ENCODE results near the gene NTNG1. TPM values are rescaled to one million over a fixed set of nuclear protein-coding genes. Genes with fewer than 3 reads are reported as not detected.

Gene NTNG1
- total and polyA plus RNA-seq, 2 of the 8 experiments (the other 6 are each of a cell fraction or from before 2014, with no cell fraction given) = 1.2 to 4.1 TPM

DNA sequence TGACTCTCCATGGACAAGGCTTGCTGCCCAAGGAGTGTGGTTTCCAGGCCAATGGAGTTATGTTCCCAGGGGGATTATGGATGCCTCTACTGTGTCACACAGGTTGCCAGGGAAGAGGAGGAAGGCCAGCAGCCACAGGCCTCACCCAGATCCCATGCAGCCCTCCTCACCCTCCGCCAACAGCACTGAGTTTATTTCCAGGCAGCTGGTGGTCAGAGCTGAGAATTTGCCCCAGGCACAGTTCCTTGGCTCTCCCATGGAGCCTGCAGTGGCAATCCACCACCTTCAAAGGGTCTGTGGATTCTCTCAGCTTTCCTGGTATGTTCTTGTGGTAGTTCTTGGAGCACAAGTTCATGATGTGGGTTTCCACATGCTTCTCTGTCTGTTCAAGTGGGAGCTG is 79.2 kb downstream of the NTNG1 start:
- no peak overlapping the region for H2AK5ac ChIP-seq (ENCODE audit: low read depth, low read length)
- CTCF ChIA-PET (ENCODE audit: partially characterized antibody) = interaction anchor here (0.7 to 1.2 kb wide), 2 partner anchors 28 to 57 kb away, joined by 3 read pairs; no protein-coding TSS in a partner anchor
- H3K27me3 ChIP-seq (replicated peaks in 1 of 4; ENCODE audit: control insufficient read depth in 3 of 4, extremely low read depth in 1 of 4, insufficient read depth in 3 of 4, low read length in 3 of 4) = no peaks in the 10 kb centered on the region
- H3K79me2 ChIP-seq (ENCODE audit: control insufficient read depth in 1 of 2, insufficient read depth in 2 of 2, low read length in 2 of 2) = no peaks in the 10 kb centered on the region; a peak in 1 of 4 replicates
- TF ChIP-seq KDM1A (IDR thresholded peaks at IDR 0.05; ENCODE audit: borderline replicate concordance, low read length) (no peak), HDAC6 (IDR thresholded peaks at IDR 0.05; ENCODE audit: low read depth, low read length) (no peak)
- no peaks in the 10 kb centered on the region for H3K36me3 ChIP-seq (ENCODE audit: control insufficient read depth in 2 of 4, insufficient read depth in 4 of 4, low read length in 3 of 4)
- H2BK120ac ChIP-seq (replicated peaks; ENCODE audit: low read depth, low read length) = no peak overlapping the region
- H3K9me3 ChIP-seq (ENCODE audit: insufficient read depth in 2 of 2, low read depth in 1 of 2, low read length in 1 of 2) = no peaks in the 10 kb centered on the region; a peak in 1 of 4 replicates
- no peak overlapping the region for H3K18ac ChIP-seq (ENCODE audit: extremely low read depth, low read length)
- H2AFZ ChIP-seq (ENCODE audit: low read length) = no peak overlapping the region
- no peak for DNase-seq (ENCODE audit: low read depth in 1 of 2, low spot score in 2 of 2)
- no peaks in the 10 kb centered on the region for H3K23me2 ChIP-seq (ENCODE audit: low read depth, low read length)
- H3K4me1 ChIP-seq (replicated peaks in 1 of 4; ENCODE audit: control insufficient read depth in 3 of 4, insufficient read depth in 4 of 4, low read length in 3 of 4) = no peaks in the 10 kb centered on the region
- no peak overlapping the region for H3K23ac ChIP-seq (ENCODE audit: insufficient read length)
- no peak for FAIRE-seq
- no peak overlapping the region for H3K56ac ChIP-seq (replicated peaks; ENCODE audit: insufficient read length, low read depth, low read length)
- no peak overlapping the region for H2BK12ac ChIP-seq (ENCODE audit: low read depth, low read length)
- WGBS, 2 experiments (ENCODE audit: extremely low coverage in 1 of 2, insufficient coverage in 1 of 2, insufficient read length in 1 of 2, insufficient replicate concordance in 2 of 2, low coverage in 1 of 2, low lambda C conversion rate in 2 of 2, missing lambda C conversion rate in 1 of 2) = 100% methylated on average over 1 of the region's 1 CpG; no CpG with 5 or more reads in 1 of the 2 experiments
- H2BK5ac ChIP-seq (ENCODE audit: low read depth, low read length) = no peak overlapping the region
- no peaks in the 10 kb centered on the region for H4K20me1 ChIP-seq (replicated peaks in 1 of 2; ENCODE audit: control insufficient read depth in 1 of 2, insufficient read depth in 2 of 2, low read length in 2 of 2)
- H3K4me2 ChIP-seq (ENCODE audit: insufficient read depth in 1 of 2, low read depth in 2 of 2, low read length in 2 of 2) = no peak overlapping the region
- H4K91ac ChIP-seq (replicated peaks; ENCODE audit: insufficient read length, low read length) = no peak overlapping the region
- no peak overlapping the region for H3K27ac ChIP-seq (ENCODE audit: low read depth, low read length)
- H3K9ac ChIP-seq (replicated peaks in 1 of 4; ENCODE audit: extremely low read depth in 1 of 4, low read depth in 3 of 4, low read length in 3 of 4) = no peak overlapping the region
- H2BK20ac ChIP-seq (ENCODE audit: low read length) = no peak overlapping the region
- H2BK15ac ChIP-seq (ENCODE audit: low read length) = no peak overlapping the region
- H4K8ac ChIP-seq (ENCODE audit: extremely low read depth, insufficient read depth, low read length) = no peak overlapping the region
- no peak overlapping the region for H4K5ac ChIP-seq (ENCODE audit: insufficient read length, low read depth, low read length)
- H3K14ac ChIP-seq (ENCODE audit: insufficient read length) = no peak overlapping the region
- H3K4me3 ChIP-seq (ENCODE audit: extremely low read depth in 1 of 4, insufficient read depth in 2 of 4, low read depth in 3 of 4, low read length in 4 of 4) = no peak overlapping the region
- H3K4ac ChIP-seq (replicated peaks; ENCODE audit: insufficient read length, low read depth, low read length) = no peak overlapping the region
- POLR2A ChIA-PET (ENCODE audit: partially characterized antibody) = no interaction called here
- no peaks in the 10 kb centered on the region for H3K79me1 ChIP-seq (ENCODE audit: low read depth, low read length)
